NT2/D1 (cell line): ENCODE data around the gene KLK6.

ENCODE experiments used
- SUZ12 ChIP-seq: IDR thresholded peaks from 2 replicates; pipeline ENCODE4 v1.6.1; 2011; ENCODE audit not compliant: insufficient read length, insufficient read depth; ENCODE audit errors: extremely low read depth
- YY1 ChIP-seq: IDR thresholded peaks from 2 replicates; pipeline ENCODE4 v1.6.1; 2011; ENCODE audit not compliant: insufficient read length, insufficient read depth
- ZNF274 ChIP-seq: IDR thresholded peaks from 2 replicates; pipeline ENCODE4 v1.6.1; 2011; ENCODE audit warnings: mild to moderate bottlenecking, low read depth, low read length

DNA sequence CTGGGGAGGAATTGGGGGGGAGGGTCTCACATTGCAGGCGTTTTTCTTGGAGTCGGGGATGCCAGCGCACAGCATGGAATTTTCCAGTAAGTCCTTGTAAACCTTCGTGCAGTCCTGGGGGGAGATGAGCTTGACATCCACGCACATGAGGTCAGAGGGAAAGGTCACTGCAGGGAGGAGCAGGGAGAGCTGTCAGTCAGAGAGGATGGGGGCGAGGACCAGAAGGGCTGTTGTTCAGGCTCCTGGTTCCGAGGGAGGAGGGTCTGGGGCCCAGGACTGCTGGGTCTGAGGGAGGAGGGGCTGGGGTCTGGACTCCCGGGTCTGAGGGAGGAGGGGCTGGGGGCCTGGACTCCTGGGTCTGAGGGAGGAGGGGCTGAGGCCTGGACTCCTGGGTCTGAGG is 10.4 kb upstream of the KLK6 start:
- TF ChIP-seq ZNF274 (no peak), YY1 (no peak), SUZ12 (no peak)
